Testis (tissue), 2 donors: ENCODE data around the gene IMP4.

Experiments
- POLR2A ChIP-seq: fragments of 450-650 bp; IDR thresholded peaks from one replicate; pipeline ENCODE4 v1.6.1; 2017; ENCODE audit warnings: antibody characterized with exemption, mild to moderate bottlenecking, moderate library complexity
- TF ChIP-seq, protein P1 (sequence below), 3 experiments: fragments of 450-650 bp in 2 of 3; fragments of 200-600 bp in 1 of 3; sonication (generic) in 1 of 3; IDR thresholded peaks; one replicate each; pipeline ENCODE4 v1.5.1; 2016 to 2019; ENCODE audit warnings: antibody characterized with exemption in 3 of 3, mild to moderate bottlenecking in 2 of 3, moderate library complexity in 1 of 3

- TF ChIP-seq, protein P1, sequence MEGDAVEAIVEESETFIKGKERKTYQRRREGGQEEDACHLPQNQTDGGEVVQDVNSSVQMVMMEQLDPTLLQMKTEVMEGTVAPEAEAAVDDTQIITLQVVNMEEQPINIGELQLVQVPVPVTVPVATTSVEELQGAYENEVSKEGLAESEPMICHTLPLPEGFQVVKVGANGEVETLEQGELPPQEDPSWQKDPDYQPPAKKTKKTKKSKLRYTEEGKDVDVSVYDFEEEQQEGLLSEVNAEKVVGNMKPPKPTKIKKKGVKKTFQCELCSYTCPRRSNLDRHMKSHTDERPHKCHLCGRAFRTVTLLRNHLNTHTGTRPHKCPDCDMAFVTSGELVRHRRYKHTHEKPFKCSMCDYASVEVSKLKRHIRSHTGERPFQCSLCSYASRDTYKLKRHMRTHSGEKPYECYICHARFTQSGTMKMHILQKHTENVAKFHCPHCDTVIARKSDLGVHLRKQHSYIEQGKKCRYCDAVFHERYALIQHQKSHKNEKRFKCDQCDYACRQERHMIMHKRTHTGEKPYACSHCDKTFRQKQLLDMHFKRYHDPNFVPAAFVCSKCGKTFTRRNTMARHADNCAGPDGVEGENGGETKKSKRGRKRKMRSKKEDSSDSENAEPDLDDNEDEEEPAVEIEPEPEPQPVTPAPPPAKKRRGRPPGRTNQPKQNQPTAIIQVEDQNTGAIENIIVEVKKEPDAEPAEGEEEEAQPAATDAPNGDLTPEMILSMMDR (IDR thresholded peaks at IDR 0.05), result no peak
- no peak for TF ChIP-seq POLR2A
Measured at GRCh38 chr2:130351711-130352110, 9.0 kb downstream of the IMP4 start.
